Upper lobe of left lung (tissue), 6 donors: ENCODE measurements around the gene ADAMTS8. TPM values are rescaled to one million over a fixed set of nuclear protein-coding genes. Genes with fewer than 3 reads are reported as not detected.

Source experiments
- ATAC-seq, 2 donors: fragments of 200-7000 bp; cut with Tn5 transposase; one replicate each; pipeline ENCODE4 v1.9.1; 2022; ENCODE audit warnings: mild to moderate bottlenecking in 2 of 2, moderate library complexity in 2 of 2; ENCODE audit not compliant: low FRiP score in 2 of 2
- DNase-seq, 2 donors: peaks; one replicate each; pipeline ENCODE4 v3.0.0-alpha.2; 2019 to 2020
- H3K27ac ChIP-seq, 4 donors: fragments of 200-600 bp; sonication (generic); one replicate each; pipeline ENCODE4 v1.5.1; 2016 to 2019
- H3K27me3 ChIP-seq, 4 donors: fragments of 200-600 bp; sonication (generic); one replicate each; pipeline ENCODE4 v1.5.1; 2017 to 2019
- H3K36me3 ChIP-seq, 4 donors: fragments of 200-600 bp; sonication (generic); one replicate each; pipeline ENCODE4 v1.5.1; 2016 to 2019
- H3K4me1 ChIP-seq, 4 donors: fragments of 200-600 bp; sonication (generic); one replicate each; pipeline ENCODE4 v1.5.1; 2018 to 2019
- H3K4me3 ChIP-seq, 4 donors: fragments of 200-600 bp; sonication (generic); one replicate each; pipeline ENCODE4 v1.5.1; 2017 to 2019; ENCODE audit warnings: mild to moderate bottlenecking in 2 of 4, moderate library complexity in 1 of 4
- H3K9me3 ChIP-seq, 4 donors: fragments of 200-600 bp; sonication (generic); one replicate each; pipeline ENCODE4 v1.5.1; 2018 to 2019
- EP300 ChIP-seq, 4 donors: sonication (generic); formaldehyde crosslinking; IDR thresholded peaks; one replicate each; pipeline ENCODE4 v1.5.1; 2017; ENCODE audit warnings: antibody characterized with exemption in 4 of 4, control low read depth in 2 of 4
- POLR2A ChIP-seq, 4 donors: fragments of 450-650 bp; IDR thresholded peaks; one replicate each; pipeline ENCODE4 v1.5.1; 2016 to 2017; ENCODE audit warnings: antibody characterized with exemption in 4 of 4, mild to moderate bottlenecking in 2 of 4
- POLR2AphosphoS5 ChIP-seq, 2 donors: sonication (generic); formaldehyde crosslinking; IDR thresholded peaks; one replicate each; pipeline ENCODE4 v1.5.1; 2017; ENCODE audit warnings: antibody characterized with exemption in 2 of 2
- WGBS, 2 donors: methylation state at CpG; one replicate each; pipeline ENCODE4 v1.1.5; 2017 to 2018; 5-methylcytosine and 5-hydroxymethylcytosine counted together
- total RNA-seq, 6 donors: library from RNA; depleted of rRNA in 4 of 6; stranded (reverse); fragments of >200 nt in 4 of 6; gene quantifications; one replicate each; pipeline versions ENCODE4 v1.1.0 to v1.2.1, GENCODE V29; 2016 to 2021
- TF ChIP-seq, protein P1 (sequence below), 6 experiments: fragments of 450-650 bp in 4 of 6; fragments of 200-600 bp in 2 of 6; sonication (generic) in 2 of 6; IDR thresholded peaks; one replicate each; pipeline ENCODE4 v1.5.1; 2016 to 2019; ENCODE audit warnings: antibody characterized with exemption in 6 of 6
- donor health status: DM: no; HTN: no; CAD: no; lungs with moderate emphysema.
- donor health status: DM: no; HTN: yes; CAD: no; lungs with severe emphysema.

Gene ADAMTS8
- total RNA-seq, 6 donors from 2014 or later = 13.0 to 52.3 (median 21.5) TPM

GRCh38 chr11:130396965-130397364 is 31.4 kb downstream of the ADAMTS8 start:
- Histone ChIP-seq H3K4me1 (peaks cover 0 to 10% (median 2%) of the 10 kb centered on the region in 4 donors), H3K27ac (no peak overlapping the region), H3K36me3 (no peaks in the 10 kb centered on the region), H3K9me3 (no peaks in the 10 kb centered on the region), H3K4me3 (no peak overlapping the region), H3K27me3 (no peaks in the 10 kb centered on the region)
- ATAC-seq (no peak), DNase-seq (no peak)
- WGBS, 2 donors = 91 to 92% methylated on average over 2 of the region's 2 CpGs
- TF ChIP-seq, protein P1, sequence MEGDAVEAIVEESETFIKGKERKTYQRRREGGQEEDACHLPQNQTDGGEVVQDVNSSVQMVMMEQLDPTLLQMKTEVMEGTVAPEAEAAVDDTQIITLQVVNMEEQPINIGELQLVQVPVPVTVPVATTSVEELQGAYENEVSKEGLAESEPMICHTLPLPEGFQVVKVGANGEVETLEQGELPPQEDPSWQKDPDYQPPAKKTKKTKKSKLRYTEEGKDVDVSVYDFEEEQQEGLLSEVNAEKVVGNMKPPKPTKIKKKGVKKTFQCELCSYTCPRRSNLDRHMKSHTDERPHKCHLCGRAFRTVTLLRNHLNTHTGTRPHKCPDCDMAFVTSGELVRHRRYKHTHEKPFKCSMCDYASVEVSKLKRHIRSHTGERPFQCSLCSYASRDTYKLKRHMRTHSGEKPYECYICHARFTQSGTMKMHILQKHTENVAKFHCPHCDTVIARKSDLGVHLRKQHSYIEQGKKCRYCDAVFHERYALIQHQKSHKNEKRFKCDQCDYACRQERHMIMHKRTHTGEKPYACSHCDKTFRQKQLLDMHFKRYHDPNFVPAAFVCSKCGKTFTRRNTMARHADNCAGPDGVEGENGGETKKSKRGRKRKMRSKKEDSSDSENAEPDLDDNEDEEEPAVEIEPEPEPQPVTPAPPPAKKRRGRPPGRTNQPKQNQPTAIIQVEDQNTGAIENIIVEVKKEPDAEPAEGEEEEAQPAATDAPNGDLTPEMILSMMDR (IDR thresholded peaks at IDR 0.05) = no peak
- TF ChIP-seq POLR2A (IDR thresholded peaks at IDR 0.05) (no peak), EP300 (IDR thresholded peaks at IDR 0.05) (no peak), POLR2AphosphoS5 (IDR thresholded peaks at IDR 0.05) (no peak)

GRCh38 chr11:130394615-130395014 is 33.8 kb downstream of the ADAMTS8 start:
- TF ChIP-seq POLR2A (IDR thresholded peaks at IDR 0.05) (no peak), EP300 (IDR thresholded peaks at IDR 0.05) (no peak), POLR2AphosphoS5 (IDR thresholded peaks at IDR 0.05) (no peak)
- TF ChIP-seq, protein P1 (IDR thresholded peaks at IDR 0.05) = no peak
- H3K27me3 ChIP-seq = no peaks in the 10 kb centered on the region
- H3K9me3 ChIP-seq = no peaks in the 10 kb centered on the region
- DNase-seq = no peak
- H3K4me3 ChIP-seq = no peak overlapping the region
- peaks cover 9 to 12% (median 11%) of the 10 kb centered on the region in 4 donors for H3K4me1 ChIP-seq
- WGBS, 2 donors = 78 to 79% methylated on average over 5 to 6 of the region's 6 CpGs
- no peak for ATAC-seq
- no peak overlapping the region for H3K27ac ChIP-seq
- H3K36me3 ChIP-seq = no peaks in the 10 kb centered on the region

DNA sequence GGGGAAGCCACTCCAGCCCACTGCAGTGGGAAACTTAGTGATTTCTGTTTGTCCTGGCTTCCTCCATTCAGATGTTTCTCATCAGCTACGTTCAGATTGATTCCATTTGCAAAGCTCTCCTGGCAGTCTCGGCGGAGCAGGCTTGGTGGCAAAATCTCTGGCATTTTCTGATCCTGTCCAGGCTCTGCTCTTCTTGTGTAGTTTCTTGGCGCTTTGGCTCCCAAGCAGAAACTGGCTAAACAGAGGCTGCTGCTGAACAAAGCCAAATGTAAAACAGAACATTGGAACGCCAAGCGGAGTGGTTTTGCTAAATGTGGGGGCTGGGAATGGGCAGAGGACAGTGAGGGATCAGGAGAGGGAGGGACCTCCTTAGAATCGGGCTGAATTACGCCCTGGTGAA is 36.7 kb downstream of the ADAMTS8 start:
- DNase-seq (no peak), ATAC-seq (no peak)
- no peak overlapping the region for H3K27ac ChIP-seq
- no peak overlapping the region for H3K4me3 ChIP-seq
- no peaks in the 10 kb centered on the region for H3K36me3 ChIP-seq
- 81 to 92% methylated on average over 8 of the region's 8 CpGs for WGBS, 2 donors
- no peaks in the 10 kb centered on the region for H3K27me3 ChIP-seq
- H3K4me1 ChIP-seq = peaks cover 10 to 15% (median 12%) of the 10 kb centered on the region in 4 donors
- TF ChIP-seq EP300 (IDR thresholded peaks at IDR 0.05) = no peak
- TF ChIP-seq, protein P1 (IDR thresholded peaks at IDR 0.05) = no peak
- no peak for TF ChIP-seq POLR2AphosphoS5 (IDR thresholded peaks at IDR 0.05)
- no peak for TF ChIP-seq POLR2A (IDR thresholded peaks at IDR 0.05)
- no peaks in the 10 kb centered on the region for H3K9me3 ChIP-seq

- WGBS, 2 donors = 36 to 39% methylated on average over 12 of the region's 12 CpGs
- H3K9me3 ChIP-seq = no peaks in the 10 kb centered on the region
- TF ChIP-seq POLR2A (IDR thresholded peaks at IDR 0.05) (no peak), EP300 (IDR thresholded peaks at IDR 0.05) (no peak), POLR2AphosphoS5 (IDR thresholded peaks at IDR 0.05) (no peak)
- TF ChIP-seq, protein P1 (IDR thresholded peaks at IDR 0.05) = peak in 1 of 6 experiments; percentile 21
- H3K27ac ChIP-seq = peak overlapping the region in 1 of 4 donors; percentile 4
- H3K36me3 ChIP-seq = no peaks in the 10 kb centered on the region
- no peak overlapping the region for H3K4me3 ChIP-seq
- no peak for DNase-seq
- peak; percentile 38 to 56 for ATAC-seq
- peaks cover 10 to 15% (median 12%) of the 10 kb centered on the region in 4 donors for H3K4me1 ChIP-seq
- no peaks in the 10 kb centered on the region for H3K27me3 ChIP-seq
Measured at GRCh38 chr11:130390071-130390758, 38.2 kb downstream of the ADAMTS8 start.
